Fibroblast of skin of back (primary cell): ENCODE data around the gene ABI3.
"Not testable (repeated sequence)": the region's sequence is repeated elsewhere in the genome, so short reads cannot be mapped to it uniquely, and the experiment has no call there.

Experiments
- DNase-seq: peaks from one replicate; pipeline ENCODE4 v3.0.0-alpha.2; 2013

ABI3 gene

GRCh38 chr17:49254066-49254465 lies 43.6 kb downstream of the ABI3 start:
- no peak for DNase-seq

GRCh38 chr17:49255125-49255524 lies 44.6 kb downstream of the ABI3 start:
- no peak for DNase-seq

GRCh38 chr17:49258394-49258793 lies 47.9 kb downstream of the ABI3 start:
- no peak for DNase-seq

- no peak for DNase-seq
These were observed 49.1 kb downstream of the ABI3 start for GRCh38 chr17:49259663-49260010.

GRCh38 chr17:49260011-49260816 lies 49.7 kb downstream of the ABI3 start:
- peak; percentile 88 for DNase-seq

GRCh38 chr17:49260817-49261291 lies 50.3 kb downstream of the ABI3 start:
- no peak for DNase-seq

GRCh38 chr17:49261540-49261939 lies 51.0 kb downstream of the ABI3 start:
- not testable (repeated sequence) for DNase-seq

GRCh38 chr17:49266233-49266632 lies 55.7 kb downstream of the ABI3 start:
- no peak for DNase-seq

GRCh38 chr17:49267912-49268311 lies 57.4 kb downstream of the ABI3 start:
- DNase-seq, result no peak

GRCh38 chr17:49269356-49269755 lies 58.8 kb downstream of the ABI3 start:
- no peak for DNase-seq
